ENCODE data around the gene OR2AG2.

- no peak for TF ChIP-seq CTCF (IDR thresholded peaks at IDR 0.05)
- no peak for TF ChIP-seq SIN3A (IDR thresholded peaks at IDR 0.05; ENCODE audit: borderline replicate concordance, insufficient read depth, low read depth, low read length)
- TF ChIP-seq POLR2AphosphoS5 (IDR thresholded peaks at IDR 0.05; ENCODE audit: low read depth, low read length) = no peak
- no peak for TF ChIP-seq TCF7L2 (IDR thresholded peaks at IDR 0.05; ENCODE audit: low read depth, low read length)
Observed at GRCh38 chr11:6755953-6756347, 15.8 kb downstream of the OR2AG2 start.

Measured in Panc1 (cell line).